Measurements from ENCODE around the gene TMEM101.

GRCh38 chr17:44001461-44001920 is 13.3 kb downstream of the TMEM101 start:
- no peak for TF ChIP-seq YY1 (IDR thresholded peaks at IDR 0.05; ENCODE audit: insufficient read depth, insufficient read length)
- no peak for TF ChIP-seq SUZ12 (IDR thresholded peaks at IDR 0.05; ENCODE audit: extremely low read depth, insufficient read depth, insufficient read length)

Data from NT2/D1 (cell line).